ENCODE measurements around the gene SAP130.
"Not testable (repeated sequence)": the region's sequence is repeated elsewhere in the genome, so short reads cannot be mapped to it uniquely, and the experiment has no call there.

The SAP130 gene

DNA sequence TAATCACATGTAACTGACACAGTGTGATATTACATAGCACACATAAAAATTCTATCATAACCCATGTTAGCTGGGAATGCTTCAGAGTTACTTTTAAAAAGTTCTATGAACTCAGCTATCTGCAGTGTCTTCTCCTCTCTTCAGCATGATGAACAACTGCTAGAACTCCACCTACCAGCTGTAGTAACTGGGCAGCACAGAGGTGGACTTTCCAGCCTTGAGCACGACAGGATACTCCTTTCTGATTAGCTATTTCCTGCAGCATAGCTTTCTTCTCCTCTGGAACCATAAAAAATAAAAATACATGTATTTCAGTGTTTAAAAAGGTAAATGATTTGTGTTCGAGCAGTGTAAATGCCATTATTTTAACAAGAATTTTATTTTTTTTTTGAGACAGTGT is 82.6 kb downstream of the SAP130 start:
- DNase-seq, result no peak

DNA sequence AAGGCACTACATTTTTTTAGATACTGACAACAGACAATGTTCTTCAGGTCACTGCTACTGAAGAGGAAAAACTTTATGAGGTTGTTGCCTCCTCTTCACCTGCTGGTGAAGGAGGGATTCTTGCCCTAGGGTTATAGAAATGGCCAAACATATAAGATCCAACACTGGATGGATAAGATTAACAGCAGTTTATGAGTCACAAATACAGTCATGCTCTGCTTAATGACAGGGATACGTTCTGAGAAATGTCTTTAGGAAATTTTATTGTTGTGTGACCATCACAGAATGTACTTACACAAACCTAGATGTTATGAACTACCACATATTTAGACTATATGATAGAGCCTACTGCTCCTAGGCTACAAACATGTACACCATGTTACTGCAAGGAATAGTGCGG is 84.7 kb downstream of the SAP130 start:
- DNase-seq, result no peak

DNA sequence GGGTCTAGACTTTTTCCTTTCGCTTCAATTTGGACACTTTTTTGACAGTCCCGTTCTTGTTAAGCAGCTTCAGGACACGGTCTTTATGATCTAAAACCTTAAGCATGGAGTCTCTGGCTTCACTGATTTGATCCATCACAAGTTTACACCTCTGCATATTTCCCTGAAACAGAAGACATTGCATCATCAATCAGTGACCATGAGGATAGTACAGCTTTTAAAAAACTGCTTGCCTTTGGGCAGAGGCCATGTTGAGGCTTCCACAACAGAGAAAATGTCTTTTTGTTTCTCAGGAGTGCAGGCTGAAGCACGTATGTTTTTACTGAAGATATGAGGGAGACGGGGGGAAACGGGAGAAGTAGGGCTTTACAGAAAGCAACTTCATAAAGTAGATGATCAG is 85.9 kb downstream of the SAP130 start:
- no peak for DNase-seq

DNA sequence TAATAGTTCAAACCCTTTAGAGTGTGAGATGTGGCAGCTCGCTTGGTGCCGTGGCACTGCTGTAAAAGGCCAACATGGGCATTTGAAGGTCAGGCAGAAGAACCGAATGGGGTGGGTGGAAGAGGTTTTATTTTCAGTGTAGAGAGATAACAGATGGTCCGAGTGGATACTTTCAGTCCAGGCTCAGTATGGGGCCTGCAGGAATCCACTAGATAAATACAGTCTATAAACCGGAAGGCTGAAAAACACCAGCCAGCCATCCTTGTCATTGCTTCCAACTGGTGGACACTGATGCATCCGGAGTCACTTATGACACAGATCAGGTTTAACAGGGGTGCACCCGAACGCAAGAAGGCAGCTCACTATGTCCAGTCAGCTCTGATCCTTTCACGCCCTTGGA is 86.4 kb downstream of the SAP130 start:
- no peak for DNase-seq

DNA sequence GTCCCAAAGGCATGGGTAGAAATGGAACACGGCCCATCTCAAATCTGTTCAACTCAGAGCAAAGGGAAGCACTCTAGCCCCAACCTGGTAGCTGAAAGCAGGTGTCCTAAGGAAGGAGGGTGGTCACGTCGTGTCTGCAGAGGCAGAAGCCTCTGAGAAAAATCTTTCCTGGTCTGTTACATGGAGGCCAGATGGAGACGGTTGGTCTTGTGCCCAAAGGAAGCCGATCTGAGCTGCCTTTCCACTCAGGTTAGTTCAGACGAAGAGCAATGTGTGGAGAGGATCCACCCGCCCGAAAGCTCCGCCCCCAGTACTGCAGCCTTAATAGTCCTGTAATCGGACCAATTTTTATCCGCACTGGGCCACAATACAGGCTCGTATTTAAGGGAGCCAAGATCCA is 87.2 kb downstream of the SAP130 start:
- DNase-seq, result no peak

DNA sequence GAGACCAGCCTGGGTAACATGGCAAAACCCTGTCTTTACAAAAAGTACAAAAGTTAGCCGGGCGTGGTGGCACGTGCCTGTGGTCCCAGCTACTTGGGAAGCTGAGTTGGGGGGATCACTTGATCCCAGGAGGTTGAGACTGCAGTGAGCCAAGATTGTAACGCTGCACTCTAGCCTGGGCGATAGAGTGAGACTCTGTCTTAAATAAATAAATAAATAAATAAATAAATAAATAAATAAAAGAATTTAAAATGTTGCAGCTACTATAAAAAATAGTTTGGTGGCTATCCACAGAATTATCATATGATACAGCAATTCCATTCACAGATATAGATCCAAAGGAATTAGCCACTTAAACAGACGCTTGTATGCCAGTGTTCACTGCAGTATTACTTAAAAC is 92.5 kb downstream of the SAP130 start:
- DNase-seq, result no peak

DNA sequence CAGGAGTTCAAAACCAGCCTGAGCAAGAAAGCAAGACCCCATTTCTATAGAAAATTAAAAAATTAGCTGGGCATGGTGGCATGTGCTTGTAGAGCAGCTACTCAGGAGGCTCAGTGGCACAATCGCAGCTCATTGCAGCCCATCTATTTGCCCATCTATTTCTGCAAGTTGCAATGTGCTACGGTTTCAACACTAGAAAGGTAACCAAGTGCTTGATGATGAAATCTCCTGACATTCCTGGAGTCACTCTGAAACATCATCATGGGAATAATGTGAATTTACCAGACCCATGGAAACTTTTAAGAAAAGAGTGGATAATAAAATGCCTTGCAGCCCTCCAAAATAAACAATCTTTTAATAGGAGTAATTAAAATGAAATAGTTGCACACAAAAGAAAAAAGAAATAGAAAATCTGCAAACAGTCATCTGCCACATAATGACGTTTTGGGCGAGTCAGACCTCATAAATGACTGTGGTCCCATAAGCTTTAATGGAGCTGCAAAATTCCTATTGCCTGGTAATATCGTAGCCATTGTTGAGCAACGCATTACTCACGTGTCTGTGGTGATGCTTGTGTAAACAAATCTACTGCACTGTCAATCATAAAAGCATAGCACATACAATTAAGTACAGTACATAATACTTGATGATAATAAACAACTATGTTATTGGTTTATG is 95.5 kb downstream of the SAP130 start:
- peak; percentile 16 for DNase-seq

DNA sequence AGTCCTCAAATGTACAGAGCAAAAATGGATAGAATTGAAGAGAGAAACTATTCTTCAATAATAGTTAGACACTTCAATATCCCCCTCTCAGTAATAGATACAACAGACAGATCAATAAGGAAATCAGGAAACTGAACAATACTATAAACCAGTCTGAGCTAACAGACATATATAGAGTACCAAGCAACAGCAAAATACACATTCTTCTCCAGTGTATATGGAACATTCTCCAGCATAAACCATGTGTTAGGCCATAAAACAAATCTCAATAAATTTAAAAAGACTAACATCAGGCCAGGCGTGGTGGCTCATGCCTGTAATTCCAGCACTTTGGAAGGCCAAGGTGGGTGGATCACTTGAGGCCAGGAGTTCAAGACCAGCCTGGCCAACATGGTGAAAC is 98.4 kb downstream of the SAP130 start:
- no peak for DNase-seq

DNA sequence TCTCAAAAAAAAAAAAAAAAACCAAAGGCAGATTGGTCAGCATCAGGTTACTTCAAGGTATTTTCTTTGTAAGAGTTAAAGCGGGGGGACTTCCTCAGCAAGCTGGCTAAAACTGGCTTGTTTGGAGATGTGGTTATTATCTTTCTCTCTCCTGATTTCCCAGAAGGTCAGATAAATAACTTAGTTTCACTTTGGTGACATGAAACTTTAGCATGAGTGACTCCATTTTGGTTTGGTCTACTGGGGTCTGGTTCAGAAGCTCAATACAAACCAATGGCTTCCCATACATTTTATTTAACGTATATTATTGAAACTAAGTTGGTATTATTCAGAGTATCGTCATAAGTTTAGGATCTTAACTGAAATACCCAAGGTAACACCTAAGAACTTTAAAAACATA is 100.5 kb downstream of the SAP130 start:
- DNase-seq, result no peak

DNA sequence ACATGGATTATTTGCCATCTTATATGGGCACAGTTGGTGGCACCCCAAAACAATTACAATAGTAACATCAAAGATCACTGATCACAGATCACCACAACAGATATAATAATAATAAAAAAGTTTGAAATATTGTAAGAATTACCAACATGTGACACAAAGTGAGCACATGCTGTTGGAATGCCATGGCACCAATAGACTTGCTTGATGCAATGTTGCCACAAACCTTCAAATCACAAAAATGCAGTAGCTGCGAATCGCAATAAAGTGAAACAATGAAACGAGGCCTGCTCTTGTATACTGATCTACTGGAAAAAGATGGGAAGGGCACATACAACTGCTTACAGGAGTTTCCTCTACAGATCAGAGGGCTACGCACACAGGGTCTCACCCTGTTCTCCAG is 109.9 kb downstream of the SAP130 start:
- DNase-seq, result no peak

DNA sequence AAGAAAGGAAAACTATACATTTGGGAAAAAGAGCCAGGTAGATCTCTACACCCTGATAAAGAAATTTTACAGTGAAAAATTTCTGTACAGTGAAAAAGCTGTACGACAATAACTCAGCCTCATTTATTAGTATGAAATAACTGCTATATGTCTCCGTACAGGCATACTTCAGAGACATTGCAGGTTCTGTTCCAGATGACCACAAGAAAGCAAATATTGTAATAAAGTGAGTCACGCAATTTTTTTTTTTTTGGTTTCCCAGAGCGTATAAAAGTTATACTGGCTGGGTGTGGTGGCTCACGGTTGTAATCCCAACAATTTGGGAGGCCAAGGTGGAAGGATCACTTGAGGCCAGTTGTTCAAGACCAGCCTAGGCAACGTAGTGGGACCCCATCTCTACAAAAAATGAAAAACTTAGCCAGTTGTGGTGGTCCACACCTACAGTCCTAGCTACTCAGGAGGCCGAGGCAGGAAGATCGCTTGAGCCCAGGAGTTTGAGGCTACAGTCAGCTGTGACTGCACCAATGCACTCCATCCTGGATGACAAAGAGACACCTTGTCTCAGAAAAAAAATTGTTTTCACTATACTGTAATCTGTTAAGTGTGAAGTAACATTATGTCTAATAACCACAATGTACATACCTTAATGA is 113.9 kb downstream of the SAP130 start:
- DNase-seq, result no peak

DNA sequence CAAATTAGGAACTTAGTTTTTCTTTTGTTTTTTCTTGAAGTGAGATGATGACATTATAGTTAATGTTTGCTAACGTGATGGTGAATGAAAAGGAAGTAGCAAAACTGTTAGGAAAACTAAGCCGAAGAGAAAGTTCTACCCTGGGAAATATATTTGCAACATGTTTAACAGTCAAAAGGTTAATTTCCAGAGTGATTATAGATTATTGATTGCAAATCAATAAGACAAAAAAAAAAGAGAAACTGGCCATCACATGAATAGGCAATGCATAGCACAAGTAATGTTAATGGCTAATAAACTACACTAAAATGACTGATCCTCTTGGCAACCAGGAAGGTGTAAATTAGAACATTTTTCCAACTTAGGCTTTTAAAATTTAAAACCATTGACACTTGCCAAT is 116.1 kb downstream of the SAP130 start:
- DNase-seq, result peak; percentile 42

DNA sequence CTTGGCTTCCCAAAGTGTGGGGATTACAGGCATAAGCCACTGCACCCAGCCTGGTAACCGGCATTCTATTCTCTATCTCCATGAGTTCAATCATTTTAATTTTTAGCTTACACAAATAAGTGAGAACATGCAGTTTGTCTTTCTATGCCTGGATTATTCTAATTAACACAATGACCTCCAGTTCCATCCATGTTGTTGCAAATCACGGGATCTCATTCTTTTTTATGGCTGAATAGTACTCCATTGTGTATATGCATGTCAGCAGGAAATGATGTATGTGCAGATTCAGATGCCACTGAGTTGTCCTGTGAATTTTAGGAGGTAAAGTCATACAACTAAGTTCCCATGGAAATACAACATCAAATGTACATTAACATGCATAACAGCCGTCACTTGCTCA is 117.4 kb downstream of the SAP130 start:
- DNase-seq, result no peak

DNA sequence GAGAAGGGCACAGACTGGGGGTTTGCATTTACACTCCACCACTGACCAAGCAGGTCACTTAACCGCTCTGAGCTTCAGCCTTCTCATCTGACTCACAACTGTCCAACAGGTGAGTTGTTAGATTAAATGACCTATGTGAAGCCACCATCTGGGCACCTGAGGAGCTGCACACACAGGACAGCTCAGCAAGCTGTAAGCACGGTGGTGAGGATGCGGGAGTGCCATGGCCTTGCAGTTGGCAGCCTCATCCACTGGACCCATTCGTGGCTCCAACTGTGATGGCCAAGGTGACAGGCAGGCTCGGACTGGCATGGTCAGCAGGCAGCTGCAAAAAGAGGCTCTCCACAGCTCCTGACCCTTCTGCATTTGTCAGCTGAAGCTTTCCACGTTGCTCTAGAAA is 118.8 kb downstream of the SAP130 start:
- no peak for DNase-seq

DNA sequence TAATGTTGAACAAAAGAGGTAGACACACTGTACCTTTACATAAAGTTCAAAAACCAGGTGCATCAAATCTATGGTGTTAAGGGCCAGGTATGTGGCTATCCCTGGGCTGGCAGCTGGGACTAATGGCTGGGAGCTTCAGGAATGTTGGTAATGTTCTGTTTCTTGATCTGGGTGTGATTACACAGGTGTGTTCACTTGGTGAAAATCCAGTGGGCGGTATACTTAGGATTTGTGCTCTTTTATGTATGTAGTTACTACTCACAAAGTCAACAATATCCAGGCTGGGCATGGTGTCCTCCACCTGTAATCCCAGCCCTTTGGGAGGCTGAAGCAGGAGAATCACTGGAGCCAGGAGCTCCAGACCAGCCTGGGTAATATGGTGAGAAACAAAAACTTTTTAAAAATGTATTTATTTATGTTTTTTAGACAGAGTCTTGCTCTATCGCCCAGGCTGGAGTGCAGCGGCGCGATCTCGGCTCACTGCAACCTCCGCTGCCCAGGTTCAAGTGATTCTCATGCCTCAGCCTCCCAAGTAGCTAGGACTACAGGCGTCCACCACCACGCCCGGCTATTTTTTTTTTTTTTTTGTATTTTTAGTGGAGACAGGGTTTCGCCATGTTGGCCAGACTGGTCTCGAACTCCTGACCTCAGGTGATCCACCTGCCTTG is 120.0 kb downstream of the SAP130 start:
- not testable (repeated sequence) for DNase-seq

DNA sequence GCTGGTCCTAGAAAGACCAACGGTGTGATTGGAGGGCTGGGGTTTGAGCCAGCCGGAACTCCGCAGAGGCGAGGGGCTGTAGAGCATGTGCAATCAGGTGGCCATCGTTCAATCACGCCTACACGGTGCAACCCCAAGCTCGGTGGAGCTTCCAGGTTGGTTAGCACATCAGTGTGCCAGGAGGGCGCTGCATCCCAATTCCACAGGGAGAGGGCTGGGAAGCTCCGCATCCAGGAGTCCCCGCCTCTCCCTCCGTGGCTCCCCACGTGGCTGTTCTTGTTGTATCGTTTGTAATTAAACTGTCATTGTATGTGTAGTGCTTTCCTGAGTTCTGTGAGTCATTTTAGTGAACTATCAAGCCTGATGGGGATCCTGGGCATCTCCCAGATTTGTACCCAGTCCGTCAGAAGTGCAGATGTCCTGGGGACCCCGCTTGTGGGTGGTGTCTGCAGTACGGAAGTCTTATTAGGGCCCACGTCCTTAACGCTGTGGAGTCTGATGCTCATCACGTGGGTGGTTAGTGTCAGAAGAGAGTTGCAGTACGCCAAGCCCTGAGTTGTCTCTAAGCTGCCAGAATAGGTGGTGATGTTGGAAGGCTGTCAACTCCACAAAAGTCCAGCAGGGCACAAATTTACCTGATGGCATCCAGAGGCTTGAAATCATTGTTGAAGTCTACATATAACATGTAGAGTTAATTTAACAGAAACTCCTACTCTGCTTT is 121.5 kb downstream of the SAP130 start:
- DNase-seq, result no peak

DNA sequence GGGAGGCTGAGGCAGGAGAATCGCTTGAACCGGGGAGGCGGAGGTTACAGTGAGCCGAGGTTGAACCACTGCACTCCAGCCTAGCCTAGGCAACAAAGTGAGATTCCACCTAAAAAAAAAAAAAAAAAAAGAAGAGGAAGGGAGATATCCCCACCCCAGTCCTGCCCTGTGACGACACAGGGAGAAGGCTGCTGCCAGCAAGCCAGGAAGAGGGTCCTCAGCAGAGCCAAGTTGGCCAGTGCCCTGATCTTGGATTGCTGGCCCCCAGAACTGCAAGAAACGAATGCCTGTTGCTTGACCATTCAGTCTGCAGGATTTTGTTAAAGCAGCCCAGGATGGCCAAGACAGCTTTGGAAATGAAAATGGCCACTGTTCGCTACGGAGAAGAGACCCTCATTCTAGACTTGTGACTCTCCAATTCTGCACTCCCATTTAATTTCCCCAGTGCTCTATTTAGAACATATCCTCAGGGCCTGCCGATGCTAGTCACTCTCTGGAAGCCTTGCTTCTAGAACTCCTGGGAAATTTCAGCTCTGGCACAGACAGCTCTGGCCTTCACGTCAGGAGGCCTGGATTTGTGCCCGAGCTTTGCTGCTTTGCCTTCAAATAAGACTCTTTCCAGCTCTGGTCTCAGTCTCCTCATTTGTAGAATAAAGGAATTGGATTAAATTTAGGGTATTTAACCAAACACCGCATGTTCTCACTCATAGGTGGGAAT is 126.4 kb downstream of the SAP130 start:
- no peak for DNase-seq

DNA sequence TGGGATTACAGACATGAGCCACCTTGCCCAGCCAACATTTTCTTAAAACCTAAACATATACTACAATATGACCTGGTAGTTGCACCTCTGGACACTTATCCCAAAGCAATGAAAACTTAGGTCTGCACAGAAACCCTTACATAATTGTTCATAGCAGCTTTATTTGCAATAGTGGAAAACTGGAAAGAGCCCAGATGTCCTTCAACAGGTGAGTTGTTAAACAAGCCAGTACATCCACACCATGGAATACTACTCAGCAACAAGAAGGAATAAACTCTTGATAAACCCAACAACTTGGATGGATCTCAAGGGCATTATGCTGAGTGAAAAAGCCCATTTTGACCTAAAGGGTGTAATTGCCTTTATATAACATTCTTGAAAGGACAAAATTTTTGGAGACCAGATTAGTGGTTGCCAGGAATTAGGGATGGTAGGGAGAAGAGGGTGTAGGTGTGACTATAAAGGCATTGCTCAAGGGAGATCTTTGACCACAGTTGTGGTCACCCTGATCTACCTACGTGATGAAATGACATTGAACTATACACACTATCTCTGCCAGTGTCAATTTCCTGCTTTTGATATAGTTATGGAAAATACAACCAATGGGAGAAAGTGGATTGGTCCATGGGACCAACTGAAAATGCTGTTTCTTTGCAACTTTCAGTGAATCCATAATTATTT is 130.2 kb downstream of the SAP130 start:
- DNase-seq, result peak; percentile 41

DNA sequence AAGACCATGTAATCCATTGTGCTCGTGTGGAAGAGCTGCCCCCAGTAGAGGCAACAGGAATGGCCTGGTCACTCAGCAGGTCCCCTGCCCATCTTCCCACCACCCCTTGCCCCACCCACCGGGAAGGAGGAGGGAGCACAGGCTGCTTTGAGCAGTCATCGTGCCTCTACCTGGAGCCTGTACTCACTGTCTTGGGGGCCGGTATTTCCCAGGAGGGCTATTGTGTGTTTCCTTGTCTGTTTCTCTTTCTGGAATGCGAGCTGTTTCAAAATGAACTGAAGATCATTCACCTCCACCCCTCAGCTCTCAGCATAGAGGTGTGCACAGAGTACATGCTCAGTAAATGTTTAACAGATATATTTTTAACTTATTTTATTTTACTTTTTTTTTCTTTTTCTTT is 134.4 kb downstream of the SAP130 start:
- DNase-seq, result no peak

DNA sequence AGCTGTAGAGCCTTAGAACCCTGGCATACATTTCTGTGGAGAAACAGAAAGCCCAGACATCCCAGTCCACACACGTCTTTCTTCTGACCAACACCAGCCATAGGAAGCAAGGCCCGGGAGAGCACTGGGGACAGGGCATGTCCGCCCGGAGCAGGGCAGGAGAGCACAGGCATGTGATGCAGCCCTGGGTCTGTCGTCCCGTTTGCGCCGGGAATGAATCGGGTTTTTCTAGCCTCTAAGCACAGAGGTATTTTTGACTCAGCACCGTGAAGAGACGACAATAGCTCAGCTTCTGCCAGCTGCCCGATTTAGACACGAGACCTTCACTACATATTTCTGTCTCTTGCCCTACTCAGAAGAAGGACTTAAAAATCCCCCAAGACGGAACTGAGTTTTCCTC is 134.8 kb downstream of the SAP130 start:
- DNase-seq, result no peak

DNA sequence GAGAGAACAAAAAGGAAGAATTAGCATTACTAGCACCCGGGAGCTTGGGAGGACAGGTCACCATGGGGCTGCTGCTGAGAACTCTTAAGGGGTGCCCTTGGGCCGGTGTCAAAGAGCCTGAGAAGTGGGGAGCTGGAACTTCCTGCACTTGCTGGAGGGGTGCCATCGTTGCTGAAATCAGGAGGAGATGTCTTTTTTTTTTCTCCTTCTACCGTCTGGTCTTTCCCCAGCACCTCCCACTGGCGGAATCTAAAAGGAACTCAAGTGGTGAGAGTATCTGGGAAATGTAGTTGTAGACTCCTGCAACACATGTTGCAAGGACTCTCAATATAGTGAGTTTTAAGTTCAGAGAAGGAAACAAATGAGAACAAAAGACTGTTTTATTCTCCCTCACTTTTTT is 136.0 kb downstream of the SAP130 start:
- peak; percentile 62 for DNase-seq

Measured in MV-4-11 (cell line).